PFSK-1 (cell line): ENCODE measurements around the gene TCEA2.

Source experiments
- FOXP2 ChIP-seq: optimal IDR thresholded peaks from 2 replicates; pipeline ENCODE3; 2011; ENCODE audit warnings: borderline replicate concordance, control low read depth, inconsistent platforms; ENCODE audit not compliant: insufficient read depth; ENCODE audit errors: extremely low read length, extremely low read depth
- POLR2AphosphoS5 ChIP-seq: IDR thresholded peaks from 2 replicates; pipeline ENCODE4 v1.6.1; 2012; ENCODE audit warnings: low read depth, mild to moderate bottlenecking, control low read depth, low read length, moderate library complexity
- SIN3A ChIP-seq: IDR thresholded peaks from 2 replicates; pipeline ENCODE4 v1.6.1; 2012; ENCODE audit warnings: mild to moderate bottlenecking, low read length, moderate library complexity, borderline replicate concordance; ENCODE audit not compliant: insufficient read depth
- TAF1 ChIP-seq: IDR thresholded peaks from 2 replicates; pipeline ENCODE4 v1.6.1; 2012; ENCODE audit warnings: low read length, control low read depth, borderline replicate concordance; ENCODE audit not compliant: insufficient read depth
- TF ChIP-seq, protein P1 (sequence below), 2 experiments: IDR thresholded peaks; 2 replicates each; pipeline versions ENCODE4 v1.6.1 to v1.8.0; 2011 to 2012; ENCODE audit warnings: low read depth in 2 of 2, low read length in 2 of 2, control low read depth in 1 of 2, inconsistent platforms in 1 of 2, mild to moderate bottlenecking in 1 of 2, moderate library complexity in 1 of 2; ENCODE audit not compliant: insufficient read depth in 1 of 2

The TCEA2 gene

DNA sequence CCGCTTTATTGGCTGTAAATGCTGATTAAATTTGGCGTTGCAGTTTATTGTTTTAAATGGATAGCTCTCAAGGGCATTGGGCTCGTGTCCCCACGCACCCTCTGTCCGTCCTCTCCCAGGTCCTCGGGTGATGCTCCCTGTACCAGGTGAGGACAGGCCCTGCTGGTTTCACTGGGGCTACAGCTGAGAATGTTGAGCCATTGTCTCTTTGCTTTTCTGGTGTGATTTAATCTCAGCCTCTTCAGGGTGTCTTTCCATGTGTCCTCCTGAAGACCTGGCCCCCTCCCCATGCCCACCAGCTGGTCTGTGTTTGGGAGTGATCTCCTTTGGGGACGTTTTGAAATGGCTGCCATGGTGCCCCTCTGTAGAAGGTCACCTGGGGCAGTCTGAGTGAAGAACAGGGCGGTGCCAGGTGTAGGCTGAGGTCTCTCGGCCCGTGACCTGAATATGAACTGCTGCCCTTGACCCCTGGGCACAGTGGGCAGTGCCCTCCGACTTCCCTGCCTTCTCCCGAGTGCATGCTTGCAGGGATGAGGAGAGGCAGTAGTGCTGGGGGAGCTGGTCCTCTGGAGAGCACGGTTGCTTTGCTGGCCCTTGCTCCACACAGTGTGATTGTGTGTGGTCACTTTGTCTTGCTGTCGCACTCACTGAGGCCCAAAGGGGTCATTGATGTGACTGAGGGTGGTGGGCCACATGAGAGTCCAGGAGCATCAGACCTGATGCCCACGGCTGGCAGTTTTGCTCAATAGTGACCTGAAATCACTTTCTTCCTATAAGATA lies 39.4 kb upstream of the TCEA2 start:
- TF ChIP-seq, protein P1, sequence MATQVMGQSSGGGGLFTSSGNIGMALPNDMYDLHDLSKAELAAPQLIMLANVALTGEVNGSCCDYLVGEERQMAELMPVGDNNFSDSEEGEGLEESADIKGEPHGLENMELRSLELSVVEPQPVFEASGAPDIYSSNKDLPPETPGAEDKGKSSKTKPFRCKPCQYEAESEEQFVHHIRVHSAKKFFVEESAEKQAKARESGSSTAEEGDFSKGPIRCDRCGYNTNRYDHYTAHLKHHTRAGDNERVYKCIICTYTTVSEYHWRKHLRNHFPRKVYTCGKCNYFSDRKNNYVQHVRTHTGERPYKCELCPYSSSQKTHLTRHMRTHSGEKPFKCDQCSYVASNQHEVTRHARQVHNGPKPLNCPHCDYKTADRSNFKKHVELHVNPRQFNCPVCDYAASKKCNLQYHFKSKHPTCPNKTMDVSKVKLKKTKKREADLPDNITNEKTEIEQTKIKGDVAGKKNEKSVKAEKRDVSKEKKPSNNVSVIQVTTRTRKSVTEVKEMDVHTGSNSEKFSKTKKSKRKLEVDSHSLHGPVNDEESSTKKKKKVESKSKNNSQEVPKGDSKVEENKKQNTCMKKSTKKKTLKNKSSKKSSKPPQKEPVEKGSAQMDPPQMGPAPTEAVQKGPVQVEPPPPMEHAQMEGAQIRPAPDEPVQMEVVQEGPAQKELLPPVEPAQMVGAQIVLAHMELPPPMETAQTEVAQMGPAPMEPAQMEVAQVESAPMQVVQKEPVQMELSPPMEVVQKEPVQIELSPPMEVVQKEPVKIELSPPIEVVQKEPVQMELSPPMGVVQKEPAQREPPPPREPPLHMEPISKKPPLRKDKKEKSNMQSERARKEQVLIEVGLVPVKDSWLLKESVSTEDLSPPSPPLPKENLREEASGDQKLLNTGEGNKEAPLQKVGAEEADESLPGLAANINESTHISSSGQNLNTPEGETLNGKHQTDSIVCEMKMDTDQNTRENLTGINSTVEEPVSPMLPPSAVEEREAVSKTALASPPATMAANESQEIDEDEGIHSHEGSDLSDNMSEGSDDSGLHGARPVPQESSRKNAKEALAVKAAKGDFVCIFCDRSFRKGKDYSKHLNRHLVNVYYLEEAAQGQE (IDR thresholded peaks at IDR 0.05; ENCODE audit: insufficient read depth in 1 of 2, low read depth in 2 of 2, low read length in 2 of 2) = no peak
- no peak for TF ChIP-seq SIN3A
- no peak for TF ChIP-seq TAF1
- TF ChIP-seq FOXP2 = no peak
- TF ChIP-seq POLR2AphosphoS5 = no peak

DNA sequence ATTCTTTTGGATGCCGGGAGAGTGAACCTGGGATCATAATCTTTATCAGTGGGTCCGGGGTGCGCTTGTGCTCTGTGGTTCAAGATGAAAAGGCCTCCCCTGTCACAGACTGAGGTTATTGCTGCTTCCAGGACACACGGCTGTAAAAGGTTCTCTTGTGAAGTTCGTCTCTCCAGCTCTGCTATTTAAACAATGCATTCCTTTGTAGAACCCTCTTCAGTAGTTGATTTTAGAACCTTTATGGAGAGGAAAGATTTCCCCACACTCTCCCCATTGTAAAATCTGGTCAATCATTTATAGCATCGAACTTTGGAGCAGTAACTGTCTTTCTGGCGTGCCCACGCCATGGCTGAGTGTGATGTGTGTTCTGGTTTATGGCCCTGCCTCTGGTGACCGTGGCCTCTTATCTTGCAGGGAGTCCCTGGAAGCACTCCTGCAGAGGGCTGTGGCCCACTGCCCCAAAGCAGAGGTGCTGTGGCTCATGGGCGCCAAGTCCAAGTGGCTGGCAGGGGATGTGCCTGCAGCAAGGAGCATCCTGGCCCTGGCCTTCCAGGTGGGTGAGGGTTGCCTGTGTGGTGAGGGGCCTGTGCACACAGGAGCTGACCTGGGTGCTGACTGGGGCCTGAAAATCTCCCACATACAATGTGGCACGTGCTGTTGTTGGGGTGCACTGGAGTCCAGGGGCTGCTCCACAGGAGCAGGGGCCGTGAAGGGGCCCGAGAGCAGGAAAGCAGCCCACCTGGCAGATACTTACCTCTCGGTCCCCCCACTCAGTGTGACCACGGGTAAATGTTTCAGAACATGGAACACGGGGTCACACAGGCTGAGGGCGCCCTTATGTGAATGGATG lies 38.6 kb upstream of the TCEA2 start:
- TF ChIP-seq POLR2AphosphoS5 = no peak
- TF ChIP-seq TAF1 = no peak
- TF ChIP-seq FOXP2 = no peak
- TF ChIP-seq SIN3A = no peak
- TF ChIP-seq, protein P1 (IDR thresholded peaks at IDR 0.05; ENCODE audit: insufficient read depth in 1 of 2, low read depth in 2 of 2, low read length in 2 of 2) = no peak

DNA sequence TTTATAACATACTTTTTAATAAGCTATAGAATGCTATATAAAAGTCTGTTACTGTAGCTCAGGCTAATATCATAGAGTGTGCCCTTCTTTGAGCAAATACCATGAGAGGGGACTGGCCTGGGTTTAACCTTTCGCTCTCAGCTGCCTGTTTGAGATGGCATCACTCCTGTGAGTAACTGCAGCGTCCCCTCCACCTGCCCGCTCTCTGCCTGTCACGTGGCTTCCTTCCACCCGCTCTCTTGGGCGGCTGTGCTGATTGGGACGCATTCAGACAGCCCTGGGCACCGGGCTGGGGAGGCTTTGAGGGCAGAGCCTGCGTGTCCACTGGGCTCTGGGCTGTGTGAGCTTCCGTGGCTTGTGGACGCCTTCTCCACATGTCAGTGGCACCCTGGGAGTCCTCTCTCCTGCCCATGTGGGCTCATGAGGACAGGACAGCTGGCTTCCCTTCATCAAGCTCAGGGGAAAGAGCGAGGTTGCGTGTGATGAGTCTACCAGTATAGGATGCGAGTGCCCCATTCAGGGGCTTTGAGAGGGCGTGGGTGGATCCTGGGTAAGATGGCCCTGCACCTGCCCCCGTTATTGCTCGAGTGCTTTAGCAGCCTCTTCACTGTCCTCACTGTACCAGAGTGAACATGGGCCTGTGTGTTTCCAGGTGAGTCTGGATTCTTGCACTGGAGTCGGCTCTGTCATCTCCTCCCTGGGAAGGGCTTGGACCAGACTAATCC lies 37.7 kb upstream of the TCEA2 start:
- TF ChIP-seq, protein P1 (IDR thresholded peaks at IDR 0.05; ENCODE audit: insufficient read depth in 1 of 2, low read depth in 2 of 2, low read length in 2 of 2) = no peak
- TF ChIP-seq FOXP2 (no peak), SIN3A (no peak), POLR2AphosphoS5 (no peak), TAF1 (no peak)

DNA sequence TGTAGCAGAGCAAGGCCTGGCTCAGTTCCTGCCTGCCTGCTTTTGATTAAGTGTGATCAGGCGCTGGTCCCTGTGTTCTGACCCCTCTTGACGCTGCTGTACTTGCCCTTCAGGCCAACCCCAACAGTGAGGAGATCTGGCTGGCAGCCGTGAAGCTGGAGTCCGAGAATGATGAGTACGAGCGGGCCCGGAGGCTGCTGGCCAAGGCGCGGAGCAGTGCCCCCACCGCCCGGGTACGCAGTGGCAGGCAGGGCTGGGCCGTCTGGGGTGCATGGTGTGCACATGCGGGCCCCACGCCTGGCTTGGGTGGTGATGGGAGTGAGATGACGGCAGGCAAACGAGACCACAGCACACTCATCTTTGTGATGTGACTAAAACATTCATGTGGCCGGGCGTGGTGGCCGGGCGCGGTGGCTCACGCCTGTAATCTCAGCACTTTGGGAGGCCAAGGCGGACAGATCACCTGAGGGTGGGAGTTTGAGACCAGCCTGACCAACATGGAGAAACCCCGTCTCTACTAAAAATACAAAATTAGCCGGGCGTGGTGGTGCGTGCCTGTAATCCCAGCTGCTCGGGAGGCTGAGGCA lies 37.1 kb upstream of the TCEA2 start:
- TF ChIP-seq POLR2AphosphoS5 = no peak
- no peak for TF ChIP-seq FOXP2
- TF ChIP-seq TAF1 = no peak
- TF ChIP-seq SIN3A = no peak
- TF ChIP-seq, protein P1 (IDR thresholded peaks at IDR 0.05; ENCODE audit: insufficient read depth in 1 of 2, low read depth in 2 of 2, low read length in 2 of 2) = no peak
